A673 (cell line): Measurements from ENCODE around the gene ELMOD3. TPM values are rescaled to one million over a fixed set of nuclear protein-coding genes. Genes with fewer than 3 reads are reported as not detected.
"Not testable (repeated sequence)": the region's sequence is repeated elsewhere in the genome, so short reads cannot be mapped to it uniquely, and the experiment has no call there.

ENCODE experiments used
- BruUV-seq: library from RNA; stranded (reverse); fragments of 400-500 nt; replicated peaks from 2 replicates; lab custom pipeline; 2021; lab: Mats Ljungman, UMichigan
- CTCF ChIA-PET: fragments of 300-600 bp; sonication (Branson Sonifier 250); formaldehyde crosslinking; loops from one replicate; lab custom pipeline; 2022; ENCODE audit warnings: antibody characterized with exemption; lab: Charles Lee
- POLR2A ChIA-PET: fragments of 300-600 bp; sonication (Branson Sonifier 250); formaldehyde crosslinking; loops from one replicate; lab custom pipeline; 2022; ENCODE audit warnings: antibody characterized with exemption; ENCODE audit not compliant: low non-redundant PET; lab: Charles Lee
- DNase-seq: peaks from one replicate; pipeline ENCODE4 v3.0.0-alpha.2; 2015; ENCODE audit warnings: low spot score
- H3K27ac ChIP-seq: fragments of 200-600 bp; sonication (generic); 2 replicates; pipeline ENCODE4 v1.5.1; 2016; ENCODE audit warnings: mixed run types, low read depth, mild to moderate bottlenecking, mixed read lengths, antibody characterized with exemption, low read length; ENCODE audit not compliant: poor library complexity, severe bottlenecking
- H3K27me3 ChIP-seq: fragments of 200-600 bp; sonication (generic); replicated peaks from 2 replicates; pipeline ENCODE4 v1.6.1; 2017; ENCODE audit warnings: mixed run types, low read depth, mild to moderate bottlenecking, mixed read lengths, antibody characterized with exemption, low read length; ENCODE audit not compliant: insufficient read depth, poor library complexity
- H3K36me3 ChIP-seq: fragments of 200-600 bp; sonication (generic); 2 replicates; pipeline ENCODE4 v1.6.1; 2016; ENCODE audit warnings: mixed run types, mild to moderate bottlenecking, mixed read lengths, antibody characterized with exemption, low read length; ENCODE audit not compliant: insufficient read depth, poor library complexity, severe bottlenecking
- H3K4me1 ChIP-seq: fragments of 200-600 bp; sonication (generic); 2 replicates; pipeline ENCODE4 v1.6.1; 2017; ENCODE audit warnings: mixed run types, mild to moderate bottlenecking, mixed read lengths, antibody characterized with exemption, low read length; ENCODE audit not compliant: insufficient read depth, poor library complexity, severe bottlenecking
- H3K4me3 ChIP-seq: fragments of 200-600 bp; sonication (generic); 2 replicates; pipeline ENCODE4 v1.5.1; 2016; ENCODE audit warnings: low read depth, mixed run types, mild to moderate bottlenecking, mixed read lengths, low read length; ENCODE audit not compliant: poor library complexity, severe bottlenecking
- H3K9me3 ChIP-seq: fragments of 200-600 bp; sonication (generic); 2 replicates; pipeline ENCODE4 v1.6.1; 2016; ENCODE audit warnings: mixed run types, low read depth, mild to moderate bottlenecking, mixed read lengths, antibody characterized with exemption, low read length; ENCODE audit not compliant: poor library complexity, severe bottlenecking
- CTCF ChIP-seq: fragments of 300-800, 200-600 bp; sonication (generic); conservative IDR thresholded peaks from 2 replicates; pipeline ENCODE4 v1.5.1; 2017; ENCODE audit warnings: low read depth, mild to moderate bottlenecking, antibody characterized with exemption, low read length, moderate library complexity, mixed read lengths
- EZH2 ChIP-seq: fragments of 200-600 bp; sonication (generic); IDR thresholded peaks from 2 replicates; pipeline ENCODE4 v1.6.1; 2017; ENCODE audit warnings: borderline replicate concordance, low read depth, mild to moderate bottlenecking, mixed read lengths, antibody characterized with exemption, low read length; ENCODE audit not compliant: poor library complexity, severe bottlenecking
- intact Hi-C: fragments of 100-400 bp; cut with micrococcal nuclease; formaldehyde crosslinking; loops from one replicate; pipeline ENCODE4 v1.10.0; 2022; ENCODE audit not compliant: unreplicated experiment
- total RNA-seq: library from RNA; stranded (reverse); gene quantifications from 2 replicates; pipeline ENCODE4 v1.2.3, GENCODE V29; 2021

Gene ELMOD3
- total RNA-seq, 1 experiment from 2014 or later = 13.0 TPM

- BruUV-seq = no TSS peak
- Histone ChIP-seq H3K27me3 (no peaks in the 10 kb centered on the region), H3K9me3 (no peaks in the 10 kb centered on the region), H3K27ac (no peak overlapping the region), H3K4me1 (no peaks in the 10 kb centered on the region), H3K36me3 (no peaks in the 10 kb centered on the region), H3K4me3 (no peak overlapping the region)
- no peak for DNase-seq
- CTCF ChIA-PET = no interaction called here
- intact Hi-C loops = no loop called here
- no peak for TF ChIP-seq EZH2
- TF ChIP-seq CTCF = no peak
- POLR2A ChIA-PET = no interaction called here
These were observed 14.3 kb upstream of the ELMOD3 start for GRCh38 chr2:85340034-85340892.

- Histone ChIP-seq H3K27ac (no peak overlapping the region), H3K4me1 (no peaks in the 10 kb centered on the region), H3K9me3 (no peaks in the 10 kb centered on the region), H3K36me3 (no peaks in the 10 kb centered on the region), H3K4me3 (no peak overlapping the region), H3K27me3 (no peaks in the 10 kb centered on the region)
- no TSS peak for BruUV-seq
- no peak for DNase-seq
- ChIA-PET CTCF (no interaction called here), POLR2A (no interaction called here)
- TF ChIP-seq EZH2 (no peak), CTCF (no peak)
- intact Hi-C loops = no loop called here
These were observed 13.1 kb upstream of the ELMOD3 start for GRCh38 chr2:85341269-85342029.

GRCh38 chr2:85342156-85342555 is 12.4 kb upstream of the ELMOD3 start:
- intact Hi-C loops = no loop called here
- no peak for TF ChIP-seq EZH2
- TF ChIP-seq CTCF = no peak
- Histone ChIP-seq H3K4me3 (no peak overlapping the region), H3K27ac (no peak overlapping the region), H3K36me3 (no peaks in the 10 kb centered on the region), H3K9me3 (no peaks in the 10 kb centered on the region), H3K27me3 (no peaks in the 10 kb centered on the region), H3K4me1 (no peaks in the 10 kb centered on the region)
- no peak for DNase-seq
- ChIA-PET CTCF (no interaction called here), POLR2A (interaction anchor here (0.6 kb wide), 1 partner anchor 232 kb away, joined by 3 read pairs; no protein-coding TSS in a partner anchor)
- no TSS peak for BruUV-seq

GRCh38 chr2:85343207-85343895 is 11.2 kb upstream of the ELMOD3 start:
- H3K27ac ChIP-seq, H3K4me3 ChIP-seq, BruUV-seq, intact Hi-C loops, H3K27me3 ChIP-seq, CTCF ChIA-PET, POLR2A ChIA-PET, H3K4me1 ChIP-seq, H3K36me3 ChIP-seq, DNase-seq, H3K9me3 ChIP-seq: not testable (repeated sequence)
